Testis (tissue), 3 donors: Measurements from ENCODE around the gene OR12D2. TPM values are rescaled to one million over a fixed set of nuclear protein-coding genes. Genes with fewer than 3 reads are reported as not detected.

Experiments
- DNase-seq: peaks from one replicate; pipeline ENCODE4 v3.0.0-alpha.2; 2019
- H3K27ac ChIP-seq, 2 donors: fragments of 200-600 bp; sonication (generic); one replicate each; pipeline ENCODE4 v1.5.1; 2019
- H3K27me3 ChIP-seq: fragments of 200-600 bp; sonication (generic); one replicate; pipeline ENCODE4 v1.5.1; 2019
- H3K36me3 ChIP-seq: fragments of 200-600 bp; sonication (generic); one replicate; pipeline ENCODE4 v1.5.1; 2017; ENCODE audit warnings: low read depth; ENCODE audit errors: missing control alignments
- H3K4me1 ChIP-seq: fragments of 200-600 bp; sonication (generic); one replicate; pipeline ENCODE4 v1.5.1; 2019
- H3K4me3 ChIP-seq, 2 donors: fragments of 200-600 bp; sonication (generic); one replicate each; pipeline ENCODE4 v1.5.1; 2017 to 2019
- H3K9me3 ChIP-seq: fragments of 200-600 bp; sonication (generic); one replicate; pipeline ENCODE4 v1.5.1; 2017
- POLR2A ChIP-seq: fragments of 450-650 bp; IDR thresholded peaks from one replicate; pipeline ENCODE4 v1.6.1; 2017; ENCODE audit warnings: antibody characterized with exemption, mild to moderate bottlenecking, moderate library complexity
- WGBS, 2 donors: methylation state at CpG; one replicate each; pipeline ENCODE4 v1.1.5; 2018; 5-methylcytosine and 5-hydroxymethylcytosine counted together
- intact Hi-C: fragments of 100-400 bp; cut with DNase I; formaldehyde crosslinking; loops from one replicate; pipeline ENCODE4 v1.15.1; 2023; ENCODE audit warnings: low total_unique reads
- polyA plus RNA-seq: library from polyadenylated mRNA; stranded (reverse); fragments of 350-450 nt; fragmentation: Illumina TruSeq; extraction: RNeasy Lipid Tissue Mini Kit (QIAGEN cat#74804); gene quantifications from one replicate; pipeline ENCODE4 v1.2.3, GENCODE V29; 2014; ENCODE audit warnings: low read depth, low replicate concordance; ENCODE audit not compliant: insufficient read depth
- total RNA-seq, 2 donors: library from RNA; depleted of rRNA; stranded (reverse); fragments of >200 nt; gene quantifications; one replicate each; pipeline ENCODE4 v1.2.3, GENCODE V29; 2016
- TF ChIP-seq, protein P1 (sequence below), 3 experiments: fragments of 450-650 bp in 2 of 3; fragments of 200-600 bp in 1 of 3; sonication (generic) in 1 of 3; IDR thresholded peaks; one replicate each; pipeline ENCODE4 v1.5.1; 2016 to 2019; ENCODE audit warnings: antibody characterized with exemption in 3 of 3, mild to moderate bottlenecking in 2 of 3, moderate library complexity in 1 of 3

OR12D2 gene
- total and polyA plus RNA-seq, 3 donors from 2014 or later: 0.24 to 0.56 TPM; not detected in 1

DNA sequence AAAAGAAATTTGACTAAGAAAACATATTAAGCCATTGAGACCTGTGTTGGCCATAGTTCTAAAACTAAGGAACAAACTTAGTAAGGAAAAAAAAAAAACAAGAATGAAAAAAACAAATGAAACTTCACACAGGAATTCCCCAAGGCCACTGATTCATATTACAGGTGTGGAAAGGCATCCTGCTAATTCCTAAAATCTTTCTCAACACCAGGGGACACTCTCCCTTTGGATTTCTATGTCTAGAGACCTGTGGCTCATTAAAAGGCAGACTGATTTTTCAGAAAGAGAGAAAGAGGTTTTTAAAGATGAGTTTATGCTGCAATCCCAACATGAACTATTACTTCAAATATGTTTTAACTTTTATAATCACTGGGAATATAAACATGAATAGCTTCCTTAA, 19.2 kb downstream of the OR12D2 start, which contains the start of gene OR12D1:
OR12D1 (plus strand) TSS at position 341 of the 400 bp plus-strand sequence.
- no peak for DNase-seq
- Histone ChIP-seq H3K4me3 (no peak within 1 kb of the TSS), H3K4me1 (no peaks in the 10 kb centered on the region), H3K9me3 (no peaks in the 10 kb centered on the region), H3K27me3 (no peaks in the 10 kb centered on the region), H3K36me3 (no peaks in the 10 kb centered on the region), H3K27ac (no peak within 1 kb of the TSS)
- intact Hi-C loops: no loop called here
- TF ChIP-seq, protein P1, sequence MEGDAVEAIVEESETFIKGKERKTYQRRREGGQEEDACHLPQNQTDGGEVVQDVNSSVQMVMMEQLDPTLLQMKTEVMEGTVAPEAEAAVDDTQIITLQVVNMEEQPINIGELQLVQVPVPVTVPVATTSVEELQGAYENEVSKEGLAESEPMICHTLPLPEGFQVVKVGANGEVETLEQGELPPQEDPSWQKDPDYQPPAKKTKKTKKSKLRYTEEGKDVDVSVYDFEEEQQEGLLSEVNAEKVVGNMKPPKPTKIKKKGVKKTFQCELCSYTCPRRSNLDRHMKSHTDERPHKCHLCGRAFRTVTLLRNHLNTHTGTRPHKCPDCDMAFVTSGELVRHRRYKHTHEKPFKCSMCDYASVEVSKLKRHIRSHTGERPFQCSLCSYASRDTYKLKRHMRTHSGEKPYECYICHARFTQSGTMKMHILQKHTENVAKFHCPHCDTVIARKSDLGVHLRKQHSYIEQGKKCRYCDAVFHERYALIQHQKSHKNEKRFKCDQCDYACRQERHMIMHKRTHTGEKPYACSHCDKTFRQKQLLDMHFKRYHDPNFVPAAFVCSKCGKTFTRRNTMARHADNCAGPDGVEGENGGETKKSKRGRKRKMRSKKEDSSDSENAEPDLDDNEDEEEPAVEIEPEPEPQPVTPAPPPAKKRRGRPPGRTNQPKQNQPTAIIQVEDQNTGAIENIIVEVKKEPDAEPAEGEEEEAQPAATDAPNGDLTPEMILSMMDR (IDR thresholded peaks at IDR 0.05): no peak
- no peak for TF ChIP-seq POLR2A

GRCh38 chr6:29419516-29419915, 24.1 kb downstream of the OR12D2 start:
- DNase-seq: no peak
- WGBS, 2 donors: 67 to 74% methylated on average over 3 of the region's 3 CpGs
- intact Hi-C loops: no loop called here

GRCh38 chr6:29424168-29424567, 28.7 kb downstream of the OR12D2 start:
- WGBS, 2 donors: 87 to 95% methylated on average over 2 of the region's 2 CpGs
- Histone ChIP-seq H3K36me3 (no peaks in the 10 kb centered on the region), H3K27ac (no peak overlapping the region), H3K4me3 (no peak overlapping the region), H3K9me3 (no peaks in the 10 kb centered on the region), H3K27me3 (no peaks in the 10 kb centered on the region), H3K4me1 (no peaks in the 10 kb centered on the region)
- no peak for DNase-seq
- no peak for TF ChIP-seq POLR2A
- TF ChIP-seq, protein P1 (IDR thresholded peaks at IDR 0.05): no peak
- intact Hi-C loops: no loop called here

More at GRCh38 chr6:29419516-29419915, 24.1 kb downstream of the OR12D2 start:
- TF ChIP-seq, protein P1 (IDR thresholded peaks at IDR 0.05): no peak
- TF ChIP-seq POLR2A: no peak
- no peak overlapping the region for H3K27ac ChIP-seq
- no peak overlapping the region for H3K4me3 ChIP-seq
- H3K4me1 ChIP-seq: no peaks in the 10 kb centered on the region
- no peaks in the 10 kb centered on the region for H3K36me3 ChIP-seq
- no peaks in the 10 kb centered on the region for H3K27me3 ChIP-seq
- H3K9me3 ChIP-seq: no peaks in the 10 kb centered on the region

GRCh38 chr6:29424575-29424974, 29.1 kb downstream of the OR12D2 start:
- intact Hi-C loops: no loop called here
- H3K9me3 ChIP-seq: no peaks in the 10 kb centered on the region
- DNase-seq: no peak
- H3K4me1 ChIP-seq: no peaks in the 10 kb centered on the region
- H3K36me3 ChIP-seq: no peaks in the 10 kb centered on the region
- H3K27ac ChIP-seq: no peak overlapping the region
- TF ChIP-seq POLR2A: no peak
- TF ChIP-seq, protein P1 (IDR thresholded peaks at IDR 0.05): no peak
- H3K27me3 ChIP-seq: no peaks in the 10 kb centered on the region
- 64 to 69% methylated on average over 2 of the region's 2 CpGs for WGBS, 2 donors
- H3K4me3 ChIP-seq: no peak overlapping the region

GRCh38 chr6:29425075-29425474, 29.6 kb downstream of the OR12D2 start:
- Histone ChIP-seq H3K4me1 (no peaks in the 10 kb centered on the region), H3K9me3 (no peaks in the 10 kb centered on the region), H3K4me3 (no peak overlapping the region), H3K27me3 (no peaks in the 10 kb centered on the region), H3K27ac (no peak overlapping the region), H3K36me3 (no peaks in the 10 kb centered on the region)
- 48 to 66% methylated on average over 1 of the region's 1 CpG for WGBS, 2 donors
- TF ChIP-seq, protein P1 (IDR thresholded peaks at IDR 0.05): no peak
- TF ChIP-seq POLR2A: no peak
- intact Hi-C loops: no loop called here
- no peak for DNase-seq
